Endothelial cell of umbilical vein (primary cell): ENCODE measurements around the gene HSPA12A. TPM values are rescaled to one million over a fixed set of nuclear protein-coding genes. Genes with fewer than 3 reads are reported as not detected.
A peak's percentile ranks its signal among the peaks of the same experiment; 100 is the strongest.

Experiments used
- BruUV-seq: library from RNA; stranded (reverse); fragments of 400-500 nt; replicated peaks from 2 replicates; lab custom pipeline; 2021; lab: Mats Ljungman, UMichigan
- CTCF ChIA-PET: fragments of 300-600, 350-600 bp; sonication (Branson Sonifier 250); formaldehyde crosslinking; loops from one replicate; lab custom pipeline; 2021; ENCODE audit warnings: antibody characterized with exemption, inconsistent platforms; lab: Charles Lee
- POLR2A ChIA-PET: fragments of 300-600, 350-600 bp; sonication (Branson Sonifier 250); formaldehyde crosslinking; loops from one replicate; lab custom pipeline; 2021; ENCODE audit warnings: antibody characterized with exemption, inconsistent platforms; lab: Charles Lee
- DNase-seq: peaks from one replicate; pipeline ENCODE4 v3.0.0-alpha.2; 2011; ENCODE audit warnings: low read depth, low spot score
- FAIRE-seq: peaks from 2 replicates; lab custom pipeline; 2011; peaks lifted over from hg19 to GRCh38; lab: Jason Lieb, UNC
- H2AFZ ChIP-seq: 2 replicates; pipeline ENCODE4 v1.6.0; 2012; ENCODE audit warnings: low read depth, low read length, control low read depth, inconsistent platforms
- H3K27ac ChIP-seq: 2 replicates; pipeline ENCODE4 v1.5.1; 2011; ENCODE audit warnings: low read depth, mild to moderate bottlenecking, control low read depth, low read length, moderate library complexity; ENCODE audit not compliant: insufficient read depth
- H3K27me3 ChIP-seq, 2 experiments: 2 replicates each; pipeline versions ENCODE4 v1.6.0 to v1.6.1; 2011; ENCODE audit warnings: low read length in 2 of 2, mixed read lengths in 1 of 2; ENCODE audit not compliant: control insufficient read depth in 2 of 2, insufficient read depth in 2 of 2
- H3K36me3 ChIP-seq, 2 experiments: 2 replicates in 1 of 2; 3 replicates in 1 of 2; pipeline ENCODE4 v1.5.1; 2011; ENCODE audit warnings: low read length in 2 of 2, mild to moderate bottlenecking in 1 of 2, moderate library complexity in 1 of 2; ENCODE audit not compliant: control insufficient read depth in 2 of 2, insufficient read depth in 2 of 2; ENCODE audit errors: extremely low read depth in 1 of 2
- H3K4me1 ChIP-seq: 3 replicates; pipeline ENCODE4 v1.5.1; 2011; ENCODE audit warnings: mild to moderate bottlenecking, low read length; ENCODE audit not compliant: control insufficient read depth, insufficient read depth; ENCODE audit errors: extremely low read depth
- H3K4me2 ChIP-seq: 2 replicates; pipeline ENCODE4 v1.6.1; 2011; ENCODE audit warnings: low read length, control low read depth, mixed read lengths; ENCODE audit not compliant: insufficient read depth
- H3K4me3 ChIP-seq, 3 experiments: fragments of 200-600 bp in 1 of 3; sonication (generic), shearing (Covaris generic) in 1 of 3; replicated peaks in 1 of 3; 2 replicates each; pipeline ENCODE4 v1.5.1; 2011 to 2016; ENCODE audit warnings: control low read depth in 3 of 3, low read length in 3 of 3, mild to moderate bottlenecking in 2 of 3, inconsistent platforms in 1 of 3, low read depth in 1 of 3, moderate library complexity in 1 of 3; ENCODE audit not compliant: insufficient read depth in 1 of 3
- H3K79me2 ChIP-seq: 2 replicates; pipeline ENCODE4 v1.6.0; 2012; ENCODE audit warnings: low read length, inconsistent platforms; ENCODE audit not compliant: control insufficient read depth, insufficient read depth
- H3K9ac ChIP-seq: replicated peaks from 2 replicates; pipeline ENCODE3; 2011; ENCODE audit warnings: low read length, control low read depth; ENCODE audit not compliant: insufficient read depth; ENCODE audit errors: extremely low read depth
- H3K9me1 ChIP-seq: replicated peaks from 3 replicates; pipeline ENCODE4 v1.6.0; 2011; ENCODE audit warnings: mild to moderate bottlenecking, low read length; ENCODE audit not compliant: control insufficient read depth, insufficient read depth; ENCODE audit errors: extremely low read depth
- H3K9me3 ChIP-seq: replicated peaks from 2 replicates; pipeline ENCODE4 v1.5.1; 2012; ENCODE audit warnings: low read length, inconsistent platforms; ENCODE audit not compliant: control insufficient read depth, insufficient read depth
- H4K20me1 ChIP-seq: replicated peaks from 2 replicates; pipeline ENCODE3; 2011; ENCODE audit warnings: mild to moderate bottlenecking, low read length; ENCODE audit not compliant: control insufficient read depth, insufficient read depth; ENCODE audit errors: extremely low read depth
- GATA2 ChIP-seq: IDR thresholded peaks from 2 replicates; pipeline ENCODE4 v1.7.0; 2011; ENCODE audit warnings: low read depth, mild to moderate bottlenecking, moderate library complexity, mixed read lengths, low read length; ENCODE audit not compliant: insufficient read length, insufficient read depth
- dilution Hi-C: fragments of 300-500 bp; cut with MboI; formaldehyde crosslinking; loops from one replicate; pipeline ENCODE4 v1.15.0; 2019; ENCODE audit warnings: low sequenced_read_pairs; ENCODE audit not compliant: extremely low pct_ligation_motif_present
- intact Hi-C: fragments of 100-400 bp; cut with micrococcal nuclease; formaldehyde crosslinking; loops from one replicate; pipeline ENCODE4 v1.10.0; 2022
- polyA plus RNA-seq, 4 experiments: library from polyadenylated mRNA; depleted of rRNA in 3 of 4; stranded (reverse) in 3 of 4; unstranded in 1 of 4; fragments of >200 nt; gene quantifications; 2 replicates each; pipeline versions ENCODE4 v1.2.1 to v1.2.3, GENCODE V29; 2011 to 2012; ENCODE audit warnings: missing spikeins in 1 of 4
- total RNA-seq: library from RNA; stranded (reverse); gene quantifications from 2 replicates; pipeline ENCODE4 v1.2.3, GENCODE V29; 2021
- TF ChIP-seq, protein P1 (sequence below), 2 donors: IDR thresholded peaks; 1 replicate in 1 of 2; 2 replicates in 1 of 2; pipeline ENCODE4 v1.5.1; 2011; ENCODE audit warnings: low read length in 2 of 2, mild to moderate bottlenecking in 2 of 2, moderate library complexity in 2 of 2, control low read depth in 1 of 2, inconsistent platforms in 1 of 2, low read depth in 1 of 2; ENCODE audit not compliant: insufficient read depth in 1 of 2; ENCODE audit errors: extremely low read depth in 1 of 2

Gene HSPA12A
- total and polyA plus RNA-seq, 2 donors (not counting 3 experiments of a cell fraction or from before 2014, with no cell fraction given): 0.22 to 0.29 TPM

DNA sequence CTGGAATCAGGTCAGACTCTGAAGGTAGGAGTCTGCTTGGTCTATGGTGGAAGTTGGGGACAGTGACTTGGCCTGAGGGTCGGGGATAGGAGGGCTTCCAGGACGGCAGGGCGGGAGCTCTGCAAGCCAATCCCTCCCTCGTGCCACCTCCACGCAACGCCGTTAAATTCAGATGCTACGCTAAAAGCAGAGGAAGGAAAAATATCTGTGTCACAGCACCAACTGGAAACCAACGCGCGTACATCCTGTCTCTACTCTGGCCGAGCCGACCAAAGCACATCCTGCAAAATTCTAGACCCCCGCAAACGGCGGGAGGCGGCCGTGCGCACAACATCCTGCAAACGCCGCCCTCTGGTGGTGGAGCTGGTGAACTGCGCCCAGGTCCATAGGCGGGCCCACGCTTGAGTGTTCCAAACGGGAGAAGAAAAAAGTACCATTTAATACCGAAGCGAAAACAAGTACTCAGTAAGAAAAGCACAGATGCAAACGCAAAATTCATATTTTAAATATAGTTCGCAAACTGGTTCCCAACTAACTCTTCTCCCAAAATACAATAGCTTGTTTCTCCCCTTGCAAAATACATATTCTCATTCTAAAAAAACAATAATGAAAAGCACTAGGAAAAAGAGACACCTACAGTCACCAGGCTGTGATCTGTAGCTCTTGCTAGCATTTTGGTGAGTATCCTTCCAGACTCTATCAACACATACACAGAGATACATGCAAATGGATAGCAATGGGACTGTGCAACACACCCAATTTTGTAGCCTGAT is 45.7 kb upstream of the HSPA12A start:
- H3K9ac ChIP-seq: no peak overlapping the region
- TF ChIP-seq, protein P1, sequence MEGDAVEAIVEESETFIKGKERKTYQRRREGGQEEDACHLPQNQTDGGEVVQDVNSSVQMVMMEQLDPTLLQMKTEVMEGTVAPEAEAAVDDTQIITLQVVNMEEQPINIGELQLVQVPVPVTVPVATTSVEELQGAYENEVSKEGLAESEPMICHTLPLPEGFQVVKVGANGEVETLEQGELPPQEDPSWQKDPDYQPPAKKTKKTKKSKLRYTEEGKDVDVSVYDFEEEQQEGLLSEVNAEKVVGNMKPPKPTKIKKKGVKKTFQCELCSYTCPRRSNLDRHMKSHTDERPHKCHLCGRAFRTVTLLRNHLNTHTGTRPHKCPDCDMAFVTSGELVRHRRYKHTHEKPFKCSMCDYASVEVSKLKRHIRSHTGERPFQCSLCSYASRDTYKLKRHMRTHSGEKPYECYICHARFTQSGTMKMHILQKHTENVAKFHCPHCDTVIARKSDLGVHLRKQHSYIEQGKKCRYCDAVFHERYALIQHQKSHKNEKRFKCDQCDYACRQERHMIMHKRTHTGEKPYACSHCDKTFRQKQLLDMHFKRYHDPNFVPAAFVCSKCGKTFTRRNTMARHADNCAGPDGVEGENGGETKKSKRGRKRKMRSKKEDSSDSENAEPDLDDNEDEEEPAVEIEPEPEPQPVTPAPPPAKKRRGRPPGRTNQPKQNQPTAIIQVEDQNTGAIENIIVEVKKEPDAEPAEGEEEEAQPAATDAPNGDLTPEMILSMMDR (IDR thresholded peaks at IDR 0.05; ENCODE audit: extremely low read depth in 1 of 2, insufficient read depth in 1 of 2, low read depth in 1 of 2, low read length in 2 of 2): peak; percentile 94 to 97
- no peak for TF ChIP-seq GATA2
- intact Hi-C loops (loop anchor here (1.0 kb wide), 3 partner anchors 46 to 106 kb away; partner anchors contain the start of gene HSPA12A), dilution Hi-C loops (no loop called here)
- H3K4me1 ChIP-seq: no peaks in the 10 kb centered on the region
- no peaks in the 10 kb centered on the region for H3K27me3 ChIP-seq
- no peaks in the 10 kb centered on the region for H3K36me3 ChIP-seq
- FAIRE-seq: peak; percentile 47
- H3K9me3 ChIP-seq: no peaks in the 10 kb centered on the region
- H3K27ac ChIP-seq: no peak overlapping the region
- H3K4me3 ChIP-seq: no peak overlapping the region
- peak overlapping the region; percentile 76 for H2AFZ ChIP-seq
- no peaks in the 10 kb centered on the region for H3K9me1 ChIP-seq
- H3K4me2 ChIP-seq: peak overlapping the region; percentile 32
- no TSS peak for BruUV-seq
- H4K20me1 ChIP-seq: no peaks in the 10 kb centered on the region
- POLR2A ChIA-PET: no interaction called here
- H3K79me2 ChIP-seq: no peaks in the 10 kb centered on the region
- CTCF ChIA-PET: interaction anchor here (0.6 to 7.9 kb wide), 40 partner anchors 9 to 1646 kb away, joined by 3 to 120 read pairs (median 5); partner anchors contain the start of genes ENO4 and HSPA12A
- DNase-seq: peak; percentile 62
